WTC11 (cell line): Measurements from ENCODE around the gene PDE1A.

Experiments used
- ESRRA ChIP-seq: sonication (generic); formaldehyde crosslinking; IDR thresholded peaks from 2 replicates; pipeline ENCODE4 v1.8.1; 2022; ENCODE audit warnings: mild to moderate bottlenecking, missing genetic modification reagents, borderline replicate concordance
- FOXK1 ChIP-seq: sonication (generic); formaldehyde crosslinking; IDR thresholded peaks from 2 replicates; pipeline ENCODE4 v1.8.0; 2022; ENCODE audit warnings: mild to moderate bottlenecking, moderate library complexity, missing genetic modification reagents
- FOXP1 ChIP-seq: sonication (generic); formaldehyde crosslinking; IDR thresholded peaks from 2 replicates; pipeline ENCODE4 v1.8.0; 2022; ENCODE audit warnings: missing genetic modification reagents, mild to moderate bottlenecking, moderate library complexity, borderline replicate concordance
- JUN ChIP-seq: sonication (generic); formaldehyde crosslinking; IDR thresholded peaks from 2 replicates; pipeline ENCODE4 v1.8.0; 2023; ENCODE audit warnings: mild to moderate bottlenecking, missing genetic modification reagents
- NR2C2 ChIP-seq: sonication (generic); formaldehyde crosslinking; IDR thresholded peaks from 2 replicates; pipeline ENCODE4 v1.8.0; 2022; ENCODE audit warnings: mild to moderate bottlenecking, missing genetic modification reagents
- SP1 ChIP-seq: sonication (generic); formaldehyde crosslinking; conservative IDR thresholded peaks from 2 replicates; pipeline ENCODE4 v1.8.1; 2022; ENCODE audit warnings: missing genetic modification reagents
- ZNF263 ChIP-seq: sonication (generic); formaldehyde crosslinking; IDR thresholded peaks from 2 replicates; pipeline ENCODE4 v1.8.1; 2022; ENCODE audit warnings: low read depth, mild to moderate bottlenecking, moderate library complexity, missing genetic modification reagents
- ZNF317 ChIP-seq: sonication (generic); formaldehyde crosslinking; IDR thresholded peaks from 2 replicates; pipeline ENCODE4 v1.8.1; 2023; ENCODE audit warnings: low read depth, mild to moderate bottlenecking, moderate library complexity, missing genetic modification reagents, borderline replicate concordance
- TF ChIP-seq, protein P1 (sequence below): fragments of 200-600 bp; IDR thresholded peaks from 2 replicates; pipeline ENCODE4 v1.8.0; 2022; ENCODE audit warnings: antibody characterized with exemption
- TF ChIP-seq, protein P2 (sequence below): sonication (generic); formaldehyde crosslinking; IDR thresholded peaks from 2 replicates; pipeline ENCODE4 v1.8.1; 2023; ENCODE audit warnings: mild to moderate bottlenecking, moderate library complexity, missing genetic modification reagents
- TF ChIP-seq, protein P3 (sequence below): sonication (generic); formaldehyde crosslinking; IDR thresholded peaks from 2 replicates; pipeline ENCODE4 v1.8.0; 2023; ENCODE audit warnings: missing genetic modification reagents
- TF ChIP-seq, protein P4 (sequence below): sonication (generic); formaldehyde crosslinking; IDR thresholded peaks from 2 replicates; pipeline ENCODE4 v1.8.1; 2022; ENCODE audit warnings: mild to moderate bottlenecking, moderate library complexity, missing genetic modification reagents

DNA sequence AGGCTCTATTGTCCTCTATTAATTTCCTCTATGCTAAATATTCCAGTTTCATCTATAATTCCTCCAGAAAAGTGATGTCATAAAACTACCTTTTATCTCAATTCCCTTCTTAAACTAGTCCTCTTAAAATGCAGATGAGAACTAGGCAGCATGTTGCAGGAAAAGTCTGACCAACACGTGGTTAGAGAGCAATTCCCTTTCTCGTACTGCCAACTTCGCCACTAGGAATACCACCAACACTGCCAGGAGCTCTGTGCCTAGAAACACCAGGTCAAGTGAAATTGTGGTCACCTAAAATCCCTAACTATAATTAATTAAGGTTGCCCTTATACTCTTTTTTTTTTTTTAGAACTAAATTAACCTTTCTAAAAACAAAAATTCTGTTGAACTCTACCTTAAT lies 313.5 kb downstream of the PDE1A start:
- TF ChIP-seq, protein P1, sequence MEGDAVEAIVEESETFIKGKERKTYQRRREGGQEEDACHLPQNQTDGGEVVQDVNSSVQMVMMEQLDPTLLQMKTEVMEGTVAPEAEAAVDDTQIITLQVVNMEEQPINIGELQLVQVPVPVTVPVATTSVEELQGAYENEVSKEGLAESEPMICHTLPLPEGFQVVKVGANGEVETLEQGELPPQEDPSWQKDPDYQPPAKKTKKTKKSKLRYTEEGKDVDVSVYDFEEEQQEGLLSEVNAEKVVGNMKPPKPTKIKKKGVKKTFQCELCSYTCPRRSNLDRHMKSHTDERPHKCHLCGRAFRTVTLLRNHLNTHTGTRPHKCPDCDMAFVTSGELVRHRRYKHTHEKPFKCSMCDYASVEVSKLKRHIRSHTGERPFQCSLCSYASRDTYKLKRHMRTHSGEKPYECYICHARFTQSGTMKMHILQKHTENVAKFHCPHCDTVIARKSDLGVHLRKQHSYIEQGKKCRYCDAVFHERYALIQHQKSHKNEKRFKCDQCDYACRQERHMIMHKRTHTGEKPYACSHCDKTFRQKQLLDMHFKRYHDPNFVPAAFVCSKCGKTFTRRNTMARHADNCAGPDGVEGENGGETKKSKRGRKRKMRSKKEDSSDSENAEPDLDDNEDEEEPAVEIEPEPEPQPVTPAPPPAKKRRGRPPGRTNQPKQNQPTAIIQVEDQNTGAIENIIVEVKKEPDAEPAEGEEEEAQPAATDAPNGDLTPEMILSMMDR, result no peak
- no peak for TF ChIP-seq ESRRA (CRISPR knock-in tag)
- TF ChIP-seq SP1 (CRISPR knock-in tag), result no peak
- TF ChIP-seq, protein P2, sequence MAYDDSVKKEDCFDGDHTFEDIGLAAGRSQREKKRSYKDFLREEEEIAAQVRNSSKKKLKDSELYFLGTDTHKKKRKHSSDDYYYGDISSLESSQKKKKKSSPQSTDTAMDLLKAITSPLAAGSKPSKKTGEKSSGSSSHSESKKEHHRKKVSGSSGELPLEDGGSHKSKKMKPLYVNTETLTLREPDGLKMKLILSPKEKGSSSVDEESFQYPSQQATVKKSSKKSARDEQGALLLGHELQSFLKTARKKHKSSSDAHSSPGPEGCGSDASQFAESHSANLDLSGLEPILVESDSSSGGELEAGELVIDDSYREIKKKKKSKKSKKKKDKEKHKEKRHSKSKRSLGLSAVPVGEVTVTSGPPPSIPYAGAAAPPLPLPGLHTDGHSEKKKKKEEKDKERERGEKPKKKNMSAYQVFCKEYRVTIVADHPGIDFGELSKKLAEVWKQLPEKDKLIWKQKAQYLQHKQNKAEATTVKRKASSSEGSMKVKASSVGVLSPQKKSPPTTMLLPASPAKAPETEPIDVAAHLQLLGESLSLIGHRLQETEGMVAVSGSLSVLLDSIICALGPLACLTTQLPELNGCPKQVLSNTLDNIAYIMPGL (CRISPR knock-in tag), result no peak
- TF ChIP-seq FOXP1 (CRISPR knock-in tag), result no peak
- no peak for TF ChIP-seq NR2C2 (CRISPR knock-in tag)
- TF ChIP-seq, protein P3, sequence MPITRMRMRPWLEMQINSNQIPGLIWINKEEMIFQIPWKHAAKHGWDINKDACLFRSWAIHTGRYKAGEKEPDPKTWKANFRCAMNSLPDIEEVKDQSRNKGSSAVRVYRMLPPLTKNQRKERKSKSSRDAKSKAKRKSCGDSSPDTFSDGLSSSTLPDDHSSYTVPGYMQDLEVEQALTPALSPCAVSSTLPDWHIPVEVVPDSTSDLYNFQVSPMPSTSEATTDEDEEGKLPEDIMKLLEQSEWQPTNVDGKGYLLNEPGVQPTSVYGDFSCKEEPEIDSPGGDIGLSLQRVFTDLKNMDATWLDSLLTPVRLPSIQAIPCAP (CRISPR knock-in tag), result no peak
- no peak for TF ChIP-seq JUN (CRISPR knock-in tag)
- no peak for TF ChIP-seq ZNF317
- no peak for TF ChIP-seq ZNF263
- no peak for TF ChIP-seq FOXK1 (CRISPR knock-in tag)
- TF ChIP-seq, protein P4, sequence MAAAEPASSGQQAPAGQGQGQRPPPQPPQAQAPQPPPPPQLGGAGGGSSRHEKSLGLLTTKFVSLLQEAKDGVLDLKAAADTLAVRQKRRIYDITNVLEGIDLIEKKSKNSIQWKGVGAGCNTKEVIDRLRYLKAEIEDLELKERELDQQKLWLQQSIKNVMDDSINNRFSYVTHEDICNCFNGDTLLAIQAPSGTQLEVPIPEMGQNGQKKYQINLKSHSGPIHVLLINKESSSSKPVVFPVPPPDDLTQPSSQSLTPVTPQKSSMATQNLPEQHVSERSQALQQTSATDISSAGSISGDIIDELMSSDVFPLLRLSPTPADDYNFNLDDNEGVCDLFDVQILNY (CRISPR knock-in tag), result no peak
